Thyroid gland (tissue), 4 donors: ENCODE results near the gene ABCC3. TPM values are rescaled to one million over a fixed set of nuclear protein-coding genes. Genes with fewer than 3 reads are reported as not detected.
"Not testable (repeated sequence)": the region's sequence is repeated elsewhere in the genome, so short reads cannot be mapped to it uniquely, and the experiment has no call there.

ENCODE experiments used
- DNase-seq, 2 donors: peaks; one replicate each; pipeline ENCODE4 v3.0.0-alpha.2; 2019
- H3K27ac ChIP-seq, 3 donors: fragments of 200-600 bp; sonication (generic); 1 replicate in 2 of 3; 2 replicates in 1 of 3; pipeline ENCODE4 v1.5.1; 2016 to 2019; ENCODE audit warnings: mild to moderate bottlenecking in 1 of 3, moderate library complexity in 1 of 3
- H3K27me3 ChIP-seq: fragments of 200-600 bp; sonication (generic); one replicate; pipeline ENCODE4 v1.5.1; 2019
- H3K36me3 ChIP-seq, 2 donors: fragments of 200-600 bp; sonication (generic); one replicate each; pipeline ENCODE4 v1.5.1; 2016 to 2019
- H3K4me1 ChIP-seq, 2 donors: fragments of 200-600 bp; sonication (generic); one replicate each; pipeline ENCODE4 v1.5.1; 2017 to 2019
- H3K4me3 ChIP-seq, 3 donors: fragments of 200-600 bp; sonication (generic); replicated peaks in 1 of 3; 1 replicate in 2 of 3; 2 replicates in 1 of 3; pipeline ENCODE4 v1.5.1; 2016; ENCODE audit warnings: mild to moderate bottlenecking in 1 of 3
- H3K9me3 ChIP-seq: fragments of 200-600 bp; sonication (generic); one replicate; pipeline ENCODE4 v1.5.1; 2017
- CTCF ChIP-seq, 6 experiments: fragments of 200-600 bp in 3 of 6; fragments of 450-650 bp in 3 of 6; sonication (generic) in 3 of 6; IDR thresholded peaks; one replicate each; pipeline ENCODE4 v1.5.1; 2016 to 2019; ENCODE audit warnings: antibody characterized with exemption in 6 of 6, mild to moderate bottlenecking in 2 of 6, inconsistent platforms in 1 of 6, moderate library complexity in 1 of 6
- POLR2A ChIP-seq, 2 donors: fragments of 450-650 bp; IDR thresholded peaks; one replicate each; pipeline ENCODE4 v1.6.1; 2017; ENCODE audit warnings: antibody characterized with exemption in 2 of 2, mild to moderate bottlenecking in 2 of 2, moderate library complexity in 1 of 2
- WGBS, 2 donors: methylation state at CpG; one replicate each; pipeline ENCODE4 v1.1.5; 2017; 5-methylcytosine and 5-hydroxymethylcytosine counted together
- intact Hi-C: fragments of 100-400 bp; cut with DNase I; formaldehyde crosslinking; loops from one replicate; pipeline ENCODE4 v1.15.1; 2023
- total RNA-seq, 4 donors: library from RNA; depleted of rRNA; stranded (reverse); fragments of >200 nt; gene quantifications; one replicate each; pipeline ENCODE4 v1.2.3, GENCODE V29; 2016

ABCC3 gene
- total RNA-seq, 4 donors from 2014 or later = 51.0 to 189 (median 131) TPM

GRCh38 chr17:50676065-50676975 is 41.6 kb downstream of the ABCC3 start:
- H3K36me3 ChIP-seq = no peaks in the 10 kb centered on the region
- no peak overlapping the region for H3K27ac ChIP-seq
- H3K4me3 ChIP-seq = no peak overlapping the region
- no peaks in the 10 kb centered on the region for H3K9me3 ChIP-seq
- no peaks in the 10 kb centered on the region for H3K27me3 ChIP-seq
- WGBS, 2 donors = 87 to 92% methylated on average over 22 to 24 of the region's 24 CpGs
- intact Hi-C loops = no loop called here
- DNase-seq = no peak
- H3K4me1 ChIP-seq = no peaks in the 10 kb centered on the region
- TF ChIP-seq CTCF (IDR thresholded peaks at IDR 0.05) = no peak
- no peak for TF ChIP-seq POLR2A (IDR thresholded peaks at IDR 0.05)

GRCh38 chr17:50677851-50678375 is 43.2 kb downstream of the ABCC3 start:
- Histone ChIP-seq H3K4me1 (no peaks in the 10 kb centered on the region), H3K9me3 (no peaks in the 10 kb centered on the region), H3K27me3 (no peaks in the 10 kb centered on the region), H3K27ac (no peak overlapping the region), H3K4me3 (no peak overlapping the region), H3K36me3 (no peaks in the 10 kb centered on the region)
- DNase-seq = no peak
- no peak for TF ChIP-seq POLR2A (IDR thresholded peaks at IDR 0.05)
- no peak for TF ChIP-seq CTCF (IDR thresholded peaks at IDR 0.05)
- 86 to 91% methylated on average over 12 of the region's 12 CpGs for WGBS, 2 donors
- intact Hi-C loops = no loop called here

- Histone ChIP-seq H3K4me3 (no peak overlapping the region), H3K4me1 (no peaks in the 10 kb centered on the region), H3K27me3 (no peaks in the 10 kb centered on the region), H3K36me3 (no peaks in the 10 kb centered on the region), H3K9me3 (no peaks in the 10 kb centered on the region), H3K27ac (no peak overlapping the region)
- intact Hi-C loops = no loop called here
- DNase-seq = no peak
- no peak for TF ChIP-seq CTCF (IDR thresholded peaks at IDR 0.05)
- TF ChIP-seq POLR2A (IDR thresholded peaks at IDR 0.05) = no peak
- WGBS, 2 donors = 94% methylated on average over 11 of the region's 11 CpGs
Observed at GRCh38 chr17:50679008-50679544, 44.4 kb downstream of the ABCC3 start.

GRCh38 chr17:50680126-50680525 is 45.4 kb downstream of the ABCC3 start:
- 98% methylated on average over 5 of the region's 5 CpGs for WGBS, 2 donors
- DNase-seq = no peak
- TF ChIP-seq CTCF (IDR thresholded peaks at IDR 0.05) (no peak), POLR2A (IDR thresholded peaks at IDR 0.05) (no peak)
- Histone ChIP-seq H3K4me3 (no peak overlapping the region), H3K27me3 (no peaks in the 10 kb centered on the region), H3K27ac (no peak overlapping the region), H3K4me1 (no peaks in the 10 kb centered on the region), H3K9me3 (no peaks in the 10 kb centered on the region), H3K36me3 (no peaks in the 10 kb centered on the region)
- intact Hi-C loops = loop anchor here (5.0 to 10.0 kb wide), 2 partner anchors 48 to 195 kb away; partner anchors contain the start of gene ABCC3

- not testable (repeated sequence) for DNase-seq, H3K27ac ChIP-seq, H3K27me3 ChIP-seq, H3K36me3 ChIP-seq, H3K4me3 ChIP-seq, H3K4me1 ChIP-seq, H3K9me3 ChIP-seq
- 75 to 78% methylated on average over 12 of the region's 12 CpGs for WGBS, 2 donors
- intact Hi-C loops = loop anchor here (5.0 to 10.0 kb wide), 2 partner anchors 48 to 196 kb away; partner anchors contain the start of gene ABCC3
Observed at GRCh38 chr17:50680543-50681262, 46.0 kb downstream of the ABCC3 start.
